ENCODE results near the gene CFAP410. TPM values are rescaled to one million over a fixed set of nuclear protein-coding genes. Genes with fewer than 3 reads are reported as not detected.

CFAP410 gene
- total RNA-seq, 1 experiment from 2014 or later = 8.6 TPM

- BruUV-seq (replicated peaks) = no TSS peak
- intact Hi-C loops (cut with micrococcal nuclease; ENCODE audit: unreplicated experiment) = no loop called here
- H3K9me3 Mint-ChIP-seq (ENCODE audit: low read depth, unreplicated experiment) = no peaks in the 10 kb centered on the region
- no peaks in the 10 kb centered on the region for H3K27me3 Mint-ChIP-seq (ENCODE audit: unreplicated experiment)
- DNase-seq = no peak
- H3K27ac Mint-ChIP-seq (ENCODE audit: unreplicated experiment) = no peak overlapping the region
- H3K4me3 Mint-ChIP-seq (ENCODE audit: low read depth, unreplicated experiment) = no peak overlapping the region
- CTCF ChIA-PET = no interaction called here
- peaks cover 16% of the 10 kb centered on the region for H3K36me3 Mint-ChIP-seq (ENCODE audit: insufficient read depth, unreplicated experiment)
- H3K4me1 Mint-ChIP-seq (ENCODE audit: low read depth, unreplicated experiment) = no peaks in the 10 kb centered on the region
- TF ChIP-seq CTCF (IDR thresholded peaks at IDR 0.05; ENCODE audit: unreplicated experiment) = no peak
Measured at GRCh38 chr21:44315691-44316203, 23.4 kb downstream of the CFAP410 start.

GRCh38 chr21:44314561-44314960, 24.6 kb downstream of the CFAP410 start:
- H3K27ac Mint-ChIP-seq (ENCODE audit: unreplicated experiment) = no peak overlapping the region
- CTCF ChIA-PET = interaction anchor here (0.6 kb wide), 1 partner anchor 475 kb away, joined by 3 read pairs; no protein-coding TSS in a partner anchor
- peaks cover 16% of the 10 kb centered on the region for H3K36me3 Mint-ChIP-seq (ENCODE audit: insufficient read depth, unreplicated experiment)
- intact Hi-C loops (cut with micrococcal nuclease; ENCODE audit: unreplicated experiment) = no loop called here
- no peaks in the 10 kb centered on the region for H3K27me3 Mint-ChIP-seq (ENCODE audit: unreplicated experiment)
- no peak for DNase-seq
- TF ChIP-seq CTCF (IDR thresholded peaks at IDR 0.05; ENCODE audit: unreplicated experiment) = no peak
- no peaks in the 10 kb centered on the region for H3K4me1 Mint-ChIP-seq (ENCODE audit: low read depth, unreplicated experiment)
- H3K9me3 Mint-ChIP-seq (ENCODE audit: low read depth, unreplicated experiment) = no peaks in the 10 kb centered on the region
- no peak overlapping the region for H3K4me3 Mint-ChIP-seq (ENCODE audit: low read depth, unreplicated experiment)
- BruUV-seq (replicated peaks) = no TSS peak

GRCh38 chr21:44314128-44314527, 25.1 kb downstream of the CFAP410 start:
- CTCF ChIA-PET = no interaction called here
- DNase-seq = no peak
- Mint-ChIP-seq H3K27me3 (ENCODE audit: unreplicated experiment) (no peaks in the 10 kb centered on the region), H3K27ac (ENCODE audit: unreplicated experiment) (no peak overlapping the region), H3K4me1 (ENCODE audit: low read depth, unreplicated experiment) (no peaks in the 10 kb centered on the region), H3K4me3 (ENCODE audit: low read depth, unreplicated experiment) (no peak overlapping the region), H3K9me3 (ENCODE audit: low read depth, unreplicated experiment) (no peaks in the 10 kb centered on the region), H3K36me3 (ENCODE audit: insufficient read depth, unreplicated experiment) (peaks cover 16% of the 10 kb centered on the region)
- no TSS peak for BruUV-seq (replicated peaks)
- TF ChIP-seq CTCF (IDR thresholded peaks at IDR 0.05; ENCODE audit: unreplicated experiment) = no peak
- intact Hi-C loops (cut with micrococcal nuclease; ENCODE audit: unreplicated experiment) = no loop called here

DNA sequence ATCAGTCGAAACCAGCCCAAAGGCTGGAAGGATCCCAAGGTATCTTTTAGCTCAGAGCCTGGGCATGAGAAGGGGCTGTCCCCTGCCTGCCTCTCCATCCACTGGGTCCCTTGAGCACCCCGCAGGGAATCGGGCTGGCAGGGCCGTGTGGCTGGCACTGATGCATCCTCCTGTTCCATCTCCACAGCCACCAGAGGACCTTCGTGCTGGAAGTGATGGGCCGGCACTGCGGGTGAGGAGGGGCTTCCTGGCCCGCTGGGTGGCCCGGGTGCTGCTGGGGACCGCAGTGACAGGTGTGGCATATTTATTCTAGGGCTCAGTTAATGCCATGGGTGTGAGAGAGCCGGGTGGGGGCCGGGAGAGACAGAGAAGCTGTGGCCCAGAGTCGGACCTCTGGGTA, 25.7 kb downstream of the CFAP410 start:
- no TSS peak for BruUV-seq (replicated peaks)

More for the DNA sequence above, 25.7 kb downstream of the CFAP410 start:
- Mint-ChIP-seq H3K4me3 (ENCODE audit: low read depth, unreplicated experiment) (no peak overlapping the region), H3K27ac (ENCODE audit: unreplicated experiment) (no peak overlapping the region), H3K27me3 (ENCODE audit: unreplicated experiment) (no peaks in the 10 kb centered on the region), H3K4me1 (ENCODE audit: low read depth, unreplicated experiment) (no peaks in the 10 kb centered on the region), H3K36me3 (ENCODE audit: insufficient read depth, unreplicated experiment) (peaks cover 16% of the 10 kb centered on the region), H3K9me3 (ENCODE audit: low read depth, unreplicated experiment) (no peaks in the 10 kb centered on the region)
- DNase-seq = no peak
- TF ChIP-seq CTCF (IDR thresholded peaks at IDR 0.05; ENCODE audit: unreplicated experiment) = no peak
- CTCF ChIA-PET = no interaction called here
- intact Hi-C loops (cut with micrococcal nuclease; ENCODE audit: unreplicated experiment) = no loop called here

Data from Calu3 (cell line).